HG03378 (cell line): ENCODE results near the gene NCKAP1.
"Not testable (repeated sequence)": the region's sequence is repeated elsewhere in the genome, so short reads cannot be mapped to it uniquely, and the experiment has no call there.

Source experiments
- ATAC-seq: cut with Tn5 transposase; IDR thresholded peaks from one replicate; pipeline ENCODE4 v1.9.1; 2021; ENCODE audit warnings: mild to moderate bottlenecking, moderate library complexity; ENCODE audit not compliant: unreplicated experiment

Gene NCKAP1

DNA sequence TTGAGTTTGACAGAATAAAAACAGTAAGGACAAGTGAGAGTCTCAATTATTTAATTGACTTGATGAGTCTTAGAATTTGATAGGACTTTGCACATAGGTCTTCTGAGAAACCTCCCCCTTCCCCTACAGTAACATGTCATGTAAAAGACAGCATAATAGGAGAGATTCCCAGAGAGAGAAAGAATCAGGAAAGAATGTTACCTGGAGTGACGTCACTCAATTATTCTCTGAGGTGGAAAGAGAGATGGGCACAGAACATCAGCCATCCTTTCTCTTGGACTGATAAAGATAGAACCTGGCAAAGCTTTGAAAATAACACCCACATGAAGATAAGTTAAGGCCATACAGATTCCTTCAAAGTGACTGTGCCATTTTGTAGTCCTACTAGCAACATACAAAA lies 152.5 kb downstream of the NCKAP1 start:
- no peak for ATAC-seq

DNA sequence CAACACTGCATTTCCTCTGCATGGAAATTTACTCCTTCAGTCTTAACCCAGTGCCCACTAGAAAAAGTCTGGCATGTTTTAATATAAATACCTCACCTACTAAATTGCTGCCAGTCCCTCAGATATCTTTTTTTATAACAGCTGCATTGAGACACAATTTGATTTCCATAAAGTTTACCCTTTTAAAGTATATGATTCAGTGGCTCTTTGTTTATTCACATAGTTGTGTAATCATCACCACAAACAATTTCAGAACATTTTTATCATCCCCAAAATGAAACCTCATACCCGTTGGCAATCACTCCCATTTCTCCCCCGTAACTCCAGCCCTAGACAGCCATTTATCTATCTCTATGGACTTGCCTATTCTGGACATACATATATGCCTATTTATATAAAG lies 154.8 kb downstream of the NCKAP1 start:
- ATAC-seq, result no peak

DNA sequence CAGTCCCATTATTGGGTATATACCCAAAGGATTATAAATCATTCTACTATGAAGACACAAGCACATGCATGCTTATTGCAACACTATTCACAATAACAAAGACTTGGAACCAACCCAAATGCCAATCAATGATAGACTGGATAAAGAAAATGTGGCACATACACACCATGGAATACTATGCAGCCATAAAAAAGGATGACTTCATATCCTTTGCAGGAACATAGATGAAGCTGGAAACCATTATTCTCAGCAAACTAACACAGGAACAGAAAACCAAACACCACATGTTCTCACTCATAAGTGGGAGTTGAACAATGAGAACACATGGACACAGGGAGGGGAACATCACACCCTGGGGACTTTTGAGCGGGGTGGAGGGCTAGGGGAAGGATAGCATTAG lies 158.2 kb downstream of the NCKAP1 start:
- ATAC-seq, result not testable (repeated sequence)

DNA sequence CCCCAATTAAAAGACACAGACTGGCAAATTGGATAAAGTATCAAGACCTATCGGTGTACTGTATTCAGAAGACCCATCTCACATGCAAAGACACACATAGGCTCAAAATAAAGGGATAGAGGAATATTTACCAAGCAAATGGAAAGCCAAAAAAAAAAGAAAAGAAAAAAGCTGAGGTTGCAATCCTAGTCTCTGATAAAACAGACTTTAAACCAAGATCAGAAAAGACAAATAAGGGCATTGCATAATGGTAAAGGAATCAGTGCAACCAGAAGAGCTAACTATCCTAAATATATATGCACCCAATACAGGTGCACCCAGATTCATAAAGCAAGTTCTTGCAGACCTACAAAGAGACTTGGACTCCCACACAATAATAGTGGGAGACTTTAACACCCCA lies 161.6 kb downstream of the NCKAP1 start:
- not testable (repeated sequence) for ATAC-seq

DNA sequence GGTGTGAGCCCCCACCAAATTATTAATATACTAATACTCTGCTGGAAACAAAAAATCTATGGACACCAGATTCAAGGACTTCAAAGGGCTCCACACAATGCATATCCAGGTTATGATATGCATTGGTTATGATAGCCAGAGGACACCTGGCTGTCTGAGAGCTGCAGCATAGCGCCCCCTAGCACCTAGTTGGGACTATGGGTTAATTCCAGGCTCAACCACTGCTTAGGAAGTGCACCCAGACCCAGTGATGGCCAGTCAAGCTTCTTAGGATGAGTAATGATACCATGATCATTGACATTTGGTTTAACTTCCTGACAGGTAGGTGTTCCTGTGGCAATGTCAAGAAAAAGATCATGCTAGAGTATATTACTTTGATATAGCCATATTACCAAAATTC lies 168.0 kb downstream of the NCKAP1 start:
- no peak for ATAC-seq

DNA sequence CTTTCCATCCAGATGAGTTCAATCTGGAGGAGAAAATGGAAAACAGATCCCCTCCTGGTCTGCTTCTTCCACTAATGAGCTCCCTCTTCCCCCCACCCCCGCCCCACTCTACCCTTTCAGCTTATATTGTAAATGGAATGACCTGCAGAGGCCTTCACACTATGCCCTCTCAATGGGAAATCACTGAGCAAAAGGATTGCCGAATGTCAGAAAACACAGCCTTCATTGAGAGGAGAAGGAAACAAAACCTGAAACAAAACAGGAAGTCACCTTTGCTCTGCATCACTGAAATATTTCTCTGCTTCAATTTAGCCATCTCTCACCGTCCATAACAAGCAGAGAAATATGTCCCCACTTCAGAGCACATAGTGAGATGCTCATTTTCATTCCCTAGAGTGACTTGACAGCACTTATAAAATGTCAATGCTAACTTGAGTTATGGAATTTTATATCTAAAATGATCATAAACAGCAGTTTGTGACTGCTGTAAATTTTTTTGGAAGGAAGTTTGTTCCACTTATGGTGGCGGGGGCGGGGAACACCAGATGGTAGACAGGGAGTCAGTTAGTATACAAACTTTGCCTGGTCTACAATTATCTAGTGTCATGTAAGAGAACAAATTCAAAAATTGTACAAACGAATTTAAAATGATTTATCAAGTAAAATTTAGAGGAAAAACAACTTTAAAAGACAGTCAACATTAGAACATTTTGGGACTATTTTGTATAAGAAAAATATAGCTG lies 170.0 kb downstream of the NCKAP1 start:
- ATAC-seq, result no peak

DNA sequence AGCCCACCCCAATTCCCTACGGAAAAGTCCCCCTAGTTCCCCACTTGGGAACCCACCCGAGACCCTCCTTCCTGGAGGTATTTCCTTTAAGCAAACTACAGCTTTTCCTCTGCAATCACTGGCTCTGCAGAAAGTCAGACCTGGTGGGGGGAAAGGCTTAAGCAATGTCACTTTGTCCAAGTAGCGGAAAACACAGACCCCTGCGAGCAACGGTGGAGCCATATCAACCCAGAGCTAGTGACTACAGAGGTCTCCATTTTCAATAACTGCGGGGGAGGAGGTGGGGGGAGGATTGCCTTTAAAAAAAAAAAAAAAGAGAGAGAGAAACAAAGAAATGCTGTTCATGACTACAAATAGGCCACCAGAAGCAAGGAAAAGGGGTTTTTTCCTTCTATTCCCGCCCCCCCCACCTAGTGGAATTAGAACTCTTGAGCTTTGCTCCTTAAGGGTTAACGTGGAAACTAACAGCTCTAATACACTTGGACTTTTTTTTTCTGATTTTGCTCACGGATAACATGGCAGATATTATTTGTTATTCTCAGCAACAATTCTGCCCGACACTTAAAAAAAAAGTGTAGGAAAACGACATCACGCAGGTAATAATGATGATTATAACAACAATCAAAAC lies 170.7 kb downstream of the NCKAP1 start:
- ATAC-seq, result no peak

DNA sequence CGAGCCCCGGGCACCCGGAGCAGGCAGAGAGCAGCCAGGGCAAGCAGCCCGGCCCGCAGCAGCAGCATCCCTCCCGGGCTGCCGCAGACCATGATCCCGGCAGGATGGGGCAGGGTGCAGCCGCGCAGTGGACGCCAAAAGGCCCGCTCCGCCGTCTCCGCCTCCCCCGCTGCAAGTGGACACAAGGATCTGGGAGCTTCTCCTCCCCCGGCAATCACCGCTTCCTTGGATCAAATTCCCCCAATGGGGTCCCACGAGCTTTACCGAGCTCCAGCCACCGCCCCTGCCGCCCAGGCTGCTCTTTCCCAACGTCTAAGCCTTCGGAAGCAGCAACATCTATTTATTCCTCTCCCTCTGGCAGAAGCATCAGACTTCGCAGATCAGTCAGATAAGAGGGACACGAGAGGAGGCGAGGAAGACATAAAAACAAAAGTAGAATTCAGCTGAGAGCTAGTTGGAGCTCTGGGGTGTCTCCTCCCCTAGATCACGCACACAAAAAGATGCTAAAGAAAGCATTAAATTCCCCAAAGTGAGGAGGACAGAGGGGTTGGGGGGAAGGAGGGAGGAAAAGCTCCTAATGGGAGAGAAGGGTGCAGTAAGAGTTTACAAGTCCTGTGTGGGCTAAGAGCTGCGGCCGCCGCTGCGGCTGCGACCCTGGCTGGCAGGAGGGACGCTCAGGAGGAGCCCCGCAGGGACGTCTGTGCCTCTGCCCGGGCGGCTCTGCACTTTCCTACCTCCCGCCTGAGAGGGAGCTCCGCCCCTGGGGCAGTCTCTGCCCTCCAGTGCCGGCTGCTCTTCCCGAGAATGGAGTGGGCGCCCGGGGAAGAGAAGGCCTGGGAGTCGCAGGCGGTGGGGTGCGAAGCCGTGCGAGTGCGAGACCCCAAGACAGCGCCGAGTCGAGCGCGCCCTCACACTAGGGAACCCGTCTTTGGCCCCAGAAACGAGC lies 171.5 kb downstream of the NCKAP1 start, which contains the start of gene FRZB:
Gene FRZB (minus strand): TSS at position 177 of the 946 bp plus-strand sequence. CDS start 85 bp downstream, at position 92.
- ATAC-seq, result no peak

DNA sequence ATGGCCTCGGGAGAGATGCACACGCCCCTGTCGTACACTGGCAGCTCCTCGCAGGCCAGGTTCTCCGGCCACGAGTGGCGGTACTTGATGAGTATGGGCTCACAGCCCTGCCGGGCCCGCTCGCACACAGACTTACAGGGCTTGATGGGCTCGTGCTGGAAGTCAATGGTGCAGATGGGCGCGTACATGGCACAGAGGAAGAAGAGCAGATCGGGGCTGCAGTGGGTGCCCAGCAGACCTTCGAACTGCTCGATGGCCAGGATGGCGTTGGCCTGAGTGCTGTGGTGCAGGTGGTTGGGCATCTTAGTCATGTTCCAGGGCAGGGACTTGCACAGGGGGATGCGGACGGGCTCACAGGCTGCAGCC lies 172.2 kb downstream of the NCKAP1 start:
- ATAC-seq, result no peak

DNA sequence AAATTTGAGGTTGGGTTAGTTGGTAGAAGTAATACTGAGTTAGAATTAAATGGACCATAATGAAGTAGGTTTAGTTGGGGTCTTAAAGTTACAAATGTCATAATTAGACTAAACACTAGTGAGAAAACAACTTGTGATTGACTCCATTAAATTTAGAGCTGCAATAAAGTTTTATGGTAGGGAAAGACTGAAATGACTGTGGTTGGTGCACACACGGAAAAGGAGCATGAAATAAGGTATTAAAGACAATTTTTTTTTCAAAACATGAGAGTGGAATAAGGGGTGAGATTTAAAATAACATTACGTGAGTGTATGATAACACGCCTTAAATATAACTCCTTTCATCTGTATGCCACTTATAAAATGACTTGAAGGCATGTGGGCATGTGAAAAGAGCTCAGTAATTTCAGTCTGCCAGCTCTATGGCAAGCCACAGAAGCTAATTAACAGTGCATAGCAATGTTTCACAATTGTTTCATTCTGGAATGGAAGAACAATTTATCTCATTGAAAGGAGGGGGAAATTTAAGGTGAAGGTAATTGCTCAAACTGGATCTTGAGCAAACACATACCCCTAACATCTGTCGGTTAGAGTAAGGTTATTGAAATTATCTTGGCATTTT lies 173.2 kb downstream of the NCKAP1 start:
- ATAC-seq, result no peak

DNA sequence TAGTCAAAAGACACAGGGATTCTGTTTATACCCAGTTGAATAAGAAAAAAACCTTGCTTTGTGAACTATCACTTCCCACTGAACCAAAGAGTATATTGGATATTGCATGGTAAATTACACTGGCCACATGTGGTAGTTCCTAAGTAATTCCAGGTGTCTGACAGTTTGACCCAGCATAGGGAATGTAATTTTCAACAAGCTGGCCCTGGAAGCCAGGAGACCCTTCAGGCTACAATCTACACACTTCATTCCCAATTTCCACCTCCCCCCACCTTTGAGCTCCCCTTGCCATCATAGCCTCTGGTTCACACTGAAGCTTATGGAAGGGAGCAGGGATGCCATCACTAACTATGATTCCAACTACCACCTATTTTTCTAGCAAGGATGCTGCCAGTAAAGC lies 174.6 kb downstream of the NCKAP1 start:
- ATAC-seq, result no peak

DNA sequence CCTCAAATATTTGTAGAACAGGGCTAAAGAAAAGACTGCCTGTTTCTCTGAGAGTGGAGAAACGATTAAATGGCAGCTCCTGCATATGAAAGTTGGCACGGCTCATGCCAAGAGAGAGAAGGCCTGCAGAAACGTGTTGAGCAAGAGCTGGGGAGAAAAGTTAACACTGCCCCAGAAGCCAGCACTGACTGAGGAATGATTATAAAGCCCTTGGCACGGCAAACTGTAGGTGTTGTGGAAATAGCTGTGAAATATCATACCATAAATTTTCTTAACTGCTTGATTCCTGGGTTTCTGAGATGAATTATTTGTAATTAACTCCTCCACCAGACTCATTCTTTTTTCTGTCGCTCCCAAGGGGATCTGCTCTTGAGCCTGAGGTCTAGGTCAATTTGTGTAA lies 176.2 kb downstream of the NCKAP1 start:
- no peak for ATAC-seq

DNA sequence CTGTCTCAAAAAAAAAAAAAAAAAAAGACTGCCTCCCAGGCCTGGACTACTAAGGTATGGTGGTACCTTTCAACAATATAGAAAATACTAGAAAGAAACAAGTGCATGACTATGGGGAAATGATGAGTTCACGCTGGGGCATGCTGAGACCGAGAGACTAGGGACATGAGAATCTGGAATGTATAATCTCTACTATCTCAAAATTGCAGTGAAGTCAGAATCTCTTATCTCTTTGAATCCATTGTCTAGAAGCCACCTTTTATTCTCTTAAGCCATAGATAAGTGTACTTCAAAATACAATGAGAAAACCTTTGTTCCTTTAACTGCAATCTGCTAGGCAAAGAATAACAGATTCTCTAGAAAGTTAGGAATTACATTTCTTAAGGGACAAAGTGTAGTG lies 177.4 kb downstream of the NCKAP1 start:
- ATAC-seq, result no peak
